ENCODE results near the gene SLC38A8. TPM values are rescaled to one million over a fixed set of nuclear protein-coding genes. Genes with fewer than 3 reads are reported as not detected.

The SLC38A8 gene
- total and polyA plus RNA-seq, 8 donors: 0.14 to 0.49 (median 0.34) TPM; not detected in 4

- Histone ChIP-seq H3K27me3 (no peaks in the 10 kb centered on the region), H3K27ac (no peak overlapping the region), H3K4me1 (no peaks in the 10 kb centered on the region), H3K4me3 (no peak overlapping the region), H3K36me3 (no peaks in the 10 kb centered on the region), H3K9me3 (no peaks in the 10 kb centered on the region)
- 81 to 84% methylated on average over 13 of the region's 13 CpGs for WGBS, 2 donors
- intact Hi-C loops (cut with DNase I): no loop called here
- TF ChIP-seq CTCF (IDR thresholded peaks at IDR 0.05): no peak
- FAIRE-seq (no peak), ATAC-seq (no peak), DNase-seq (peak in 1 of 6 donors; percentile 20)
Measured at GRCh38 chr16:84000989-84001642, 41.5 kb downstream of the SLC38A8 start.

DNA sequence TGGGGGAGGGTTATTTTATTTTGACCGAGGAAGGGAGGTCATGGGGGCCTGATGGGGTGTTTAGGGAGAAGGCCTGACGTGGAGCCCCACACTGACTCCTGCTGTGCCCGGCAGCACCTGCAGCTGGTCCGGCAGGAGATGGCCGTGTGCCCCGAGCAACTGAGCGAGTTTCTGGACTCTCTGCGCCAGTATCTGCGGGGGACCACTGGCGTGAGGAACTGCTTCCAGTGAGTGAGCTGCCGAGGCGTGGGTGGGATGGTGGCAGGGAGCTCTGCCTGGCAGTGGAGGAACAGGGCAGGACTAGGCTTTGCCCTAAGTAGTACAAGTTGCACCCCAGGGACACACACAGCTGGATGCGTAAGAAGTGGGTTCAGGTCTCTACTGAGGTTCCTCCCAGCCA is 44.5 kb downstream of the SLC38A8 start:
- no peak for FAIRE-seq
- intact Hi-C loops (cut with DNase I): no loop called here
- 87 to 92% methylated on average over 13 of the region's 13 CpGs for WGBS, 2 donors
- ATAC-seq: no peak
- H3K4me3 ChIP-seq: no peak overlapping the region
- no peaks in the 10 kb centered on the region for H3K9me3 ChIP-seq
- DNase-seq: peak in 1 of 6 donors; percentile 52
- no peak for TF ChIP-seq CTCF (IDR thresholded peaks at IDR 0.05)
- H3K27ac ChIP-seq: no peak overlapping the region
- no peaks in the 10 kb centered on the region for H3K4me1 ChIP-seq
- no peaks in the 10 kb centered on the region for H3K36me3 ChIP-seq
- H3K27me3 ChIP-seq: no peaks in the 10 kb centered on the region

DNA sequence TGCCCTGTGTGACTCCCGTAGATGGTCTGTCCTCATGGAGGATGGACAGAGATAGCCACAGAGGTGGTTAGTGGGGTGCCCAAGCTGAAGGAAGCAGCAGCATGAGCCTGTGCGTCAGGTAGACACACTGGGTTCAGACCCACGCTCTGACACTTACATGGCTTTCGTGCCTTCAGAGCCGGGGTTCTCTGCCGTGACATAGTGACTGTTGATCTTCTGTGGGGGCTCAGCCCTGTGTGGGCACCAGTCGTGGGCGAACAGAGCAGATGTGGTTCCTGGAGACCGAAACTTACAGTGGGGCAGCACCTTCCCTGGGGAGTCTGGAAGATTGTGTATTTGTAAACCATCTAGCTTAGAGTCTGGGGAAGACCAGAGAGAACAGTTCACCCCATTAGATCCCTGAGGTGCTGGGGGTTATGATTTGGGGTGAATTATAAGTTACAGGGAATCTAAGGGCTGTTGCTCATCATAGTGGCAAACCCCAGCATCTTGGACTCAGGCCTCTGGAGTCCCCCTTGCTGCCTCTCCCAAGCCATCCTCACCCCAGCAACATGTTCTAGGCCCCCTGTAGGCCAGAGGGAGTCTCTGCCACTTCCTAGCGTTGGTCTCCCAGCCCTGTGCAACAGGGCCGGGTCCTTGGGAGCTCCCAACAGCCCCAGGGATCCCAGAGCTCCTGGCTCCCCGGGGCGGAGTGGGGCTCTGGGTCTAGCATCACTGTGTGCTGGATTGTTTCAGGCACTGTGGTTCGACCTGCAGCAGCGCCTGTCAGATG is 45.9 kb downstream of the SLC38A8 start:
- 81 to 87% methylated on average over 15 of the region's 15 CpGs for WGBS, 2 donors
- Histone ChIP-seq H3K4me1 (no peaks in the 10 kb centered on the region), H3K27ac (no peak overlapping the region), H3K4me3 (no peak overlapping the region), H3K9me3 (no peaks in the 10 kb centered on the region), H3K36me3 (no peaks in the 10 kb centered on the region), H3K27me3 (no peaks in the 10 kb centered on the region)
- peak in 1 of 6 donors; percentile 31 for DNase-seq
- no peak for FAIRE-seq
- ATAC-seq: no peak
- intact Hi-C loops (cut with DNase I): no loop called here
- TF ChIP-seq CTCF (IDR thresholded peaks at IDR 0.05): no peak

DNA sequence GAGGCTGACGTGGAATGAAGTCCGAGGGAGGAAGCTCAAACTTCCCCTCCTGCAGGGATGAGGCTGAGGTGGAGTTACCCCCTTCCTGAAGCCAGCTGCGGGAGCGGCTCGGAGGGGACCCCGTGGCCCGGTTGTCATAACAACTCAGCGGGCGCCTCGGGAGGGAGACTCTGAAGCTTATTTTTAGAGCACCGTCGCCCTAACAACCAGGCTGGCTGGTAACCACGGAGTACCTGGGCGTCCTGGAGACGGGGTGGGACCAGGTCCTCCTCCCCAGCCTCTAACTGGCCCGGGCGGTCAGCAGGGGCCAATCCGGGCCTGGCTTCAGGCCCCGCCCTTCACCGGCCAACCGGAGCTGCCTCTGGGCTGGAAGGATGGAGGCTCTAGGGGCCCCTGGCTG is 46.8 kb downstream of the SLC38A8 start:
- intact Hi-C loops (cut with DNase I): no loop called here
- FAIRE-seq: no peak

More for the DNA sequence above, 46.8 kb downstream of the SLC38A8 start:
- Histone ChIP-seq H3K27ac (no peak overlapping the region), H3K4me1 (no peaks in the 10 kb centered on the region), H3K27me3 (no peaks in the 10 kb centered on the region), H3K36me3 (no peaks in the 10 kb centered on the region), H3K9me3 (no peaks in the 10 kb centered on the region), H3K4me3 (no peak overlapping the region)
- 36 to 41% methylated on average over 21 of the region's 21 CpGs for WGBS, 2 donors
- peak in 4 of 6 donors; percentile 27 to 63 (median 36) for DNase-seq
- TF ChIP-seq CTCF (IDR thresholded peaks at IDR 0.05): no peak
- peak in 3 of 4 donors; percentile 62 to 87 (median 85) for ATAC-seq
